SK-N-SH (cell line): ENCODE measurements around the gene TRPM8. TPM values are rescaled to one million over a fixed set of nuclear protein-coding genes. Genes with fewer than 3 reads are reported as not detected.
A peak's percentile ranks its signal among the peaks of the same experiment; 100 is the strongest.

ENCODE experiments used
- CTCF ChIA-PET: fragments of 300-600, 350-600 bp; formaldehyde crosslinking; extraction: SDS; loops from one replicate; lab custom pipeline; 2021; lab: Yijun Ruan, JAX
- POLR2A ChIA-PET: fragments of 350-600 bp; sonication (Branson Sonifier 250); formaldehyde crosslinking; extraction: SDS; loops from one replicate; lab custom pipeline; 2020; ENCODE audit warnings: antibody characterized with exemption, inconsistent platforms; lab: Yijun Ruan, JAX
- DNase-seq: peaks from one replicate; pipeline ENCODE4 v3.0.0; 2012
- H2AFZ ChIP-seq: fragments of 200-600 bp; sonication (generic); 2 replicates; pipeline ENCODE4 v1.8.1; 2016; ENCODE audit warnings: antibody characterized with exemption, mild to moderate bottlenecking, low read depth
- H3F3A ChIP-seq: fragments of 200-600 bp; sonication (generic); replicated peaks from 2 replicates; pipeline ENCODE3; 2016; ENCODE audit warnings: antibody characterized with exemption, mild to moderate bottlenecking; ENCODE audit not compliant: insufficient read depth
- H3K27ac ChIP-seq, 2 experiments: fragments of 200-500 bp in 1 of 2; fragments of 200-600 bp in 1 of 2; sonication (Bioruptor generic) in 1 of 2; sonication (generic), shearing (Covaris generic) in 1 of 2; 2 replicates each; pipeline versions ENCODE4 v1.5.1 to v1.6.1; 2014 to 2016; ENCODE audit warnings: low read depth in 2 of 2, inconsistent platforms in 1 of 2, low read length in 1 of 2, mild to moderate bottlenecking in 1 of 2, mixed read lengths in 1 of 2
- H3K27me3 ChIP-seq: fragments of 200-600 bp; sonication (generic), shearing (Covaris generic); 2 replicates; pipeline ENCODE4 v1.6.1; 2016; ENCODE audit warnings: mixed run types; ENCODE audit not compliant: insufficient read depth
- H3K36me3 ChIP-seq, 2 experiments: fragments of 200-500 bp in 1 of 2; fragments of 200-600 bp in 1 of 2; sonication (Bioruptor generic) in 1 of 2; sonication (generic) in 1 of 2; replicated peaks in 1 of 2; 2 replicates each; pipeline versions ENCODE3 to v1.5.1; 2014 to 2016; ENCODE audit warnings: low read length in 1 of 2, mild to moderate bottlenecking in 1 of 2; ENCODE audit not compliant: insufficient read depth in 2 of 2, control insufficient read depth in 1 of 2
- H3K4me1 ChIP-seq, 2 experiments: fragments of 200-500 bp in 1 of 2; fragments of 200-600 bp in 1 of 2; sonication (Bioruptor generic) in 1 of 2; sonication (generic), shearing (Covaris generic) in 1 of 2; 2 replicates each; pipeline versions ENCODE4 v1.5.1 to v1.6.1; 2014 to 2016; ENCODE audit warnings: low read depth in 1 of 2, low read length in 1 of 2, mixed run types in 1 of 2; ENCODE audit not compliant: insufficient read depth in 2 of 2, control insufficient read depth in 1 of 2
- H3K4me2 ChIP-seq: fragments of 200-600 bp; sonication (generic), shearing (Covaris generic); 2 replicates; pipeline ENCODE4 v1.6.1; 2017; ENCODE audit warnings: mixed run types
- H3K4me3 ChIP-seq, 2 experiments: fragments of 200-500 bp in 1 of 2; fragments of 200-600 bp in 1 of 2; sonication (Bioruptor generic) in 1 of 2; sonication (generic), shearing (Covaris generic) in 1 of 2; 2 replicates each; pipeline versions ENCODE4 v1.5.1 to v1.8.1; 2014 to 2016; ENCODE audit warnings: low read depth in 2 of 2, inconsistent platforms in 1 of 2, low read length in 1 of 2, mild to moderate bottlenecking in 1 of 2, mixed read lengths in 1 of 2, moderate library complexity in 1 of 2
- H3K79me2 ChIP-seq: fragments of 200-600 bp; sonication (generic); 2 replicates; pipeline ENCODE4 v1.8.1; 2017; ENCODE audit warnings: mild to moderate bottlenecking; ENCODE audit not compliant: insufficient read depth
- H3K9ac ChIP-seq: fragments of 200-600 bp; sonication (generic); 2 replicates; pipeline ENCODE4 v1.6.1; 2017; ENCODE audit warnings: mixed run types
- H3K9me2 ChIP-seq: fragments of 200-600 bp; sonication (generic); 2 replicates; pipeline ENCODE4 v1.6.1; 2017; ENCODE audit warnings: mixed run types
- H3K9me3 ChIP-seq: fragments of 200-600 bp; sonication (generic); 2 replicates; pipeline ENCODE4 v1.6.1; 2017; ENCODE audit warnings: mixed run types, mild to moderate bottlenecking, moderate library complexity
- H4K20me1 ChIP-seq: fragments of 200-600 bp; sonication (generic); 2 replicates; pipeline ENCODE4 v1.6.1; 2017; ENCODE audit warnings: mild to moderate bottlenecking, mixed run types; ENCODE audit not compliant: insufficient read depth
- CHD2 ChIP-seq: fragments of 150-350 bp; IDR thresholded peaks from 2 replicates; pipeline ENCODE4 v1.6.1; 2018; ENCODE audit warnings: low read length; ENCODE audit not compliant: partially characterized antibody
- ELF1 ChIP-seq: IDR thresholded peaks from 2 replicates; pipeline ENCODE4 v1.4.0; 2012
- EP300 ChIP-seq, 2 experiments: IDR thresholded peaks; 2 replicates each; pipeline versions ENCODE4 v1.4.0 to v1.6.1; 2012; ENCODE audit warnings: borderline replicate concordance in 1 of 2, low read depth in 1 of 2, low read length in 1 of 2
- EZH2phosphoT487 ChIP-seq: fragments of 200-600 bp; sonication (generic); IDR thresholded peaks from 2 replicates; pipeline ENCODE4 v1.6.1; 2017; ENCODE audit warnings: low read depth, mixed run types, mild to moderate bottlenecking, antibody characterized with exemption, moderate library complexity, borderline replicate concordance
- FOSL2 ChIP-seq: IDR thresholded peaks from 2 replicates; pipeline ENCODE4 v1.4.0; 2012; ENCODE audit warnings: low read depth, mild to moderate bottlenecking, moderate library complexity, borderline replicate concordance
- FOXM1 ChIP-seq: IDR thresholded peaks from 2 replicates; pipeline ENCODE4 v1.4.0; 2012; ENCODE audit warnings: low read depth, mild to moderate bottlenecking
- GATA2 ChIP-seq: sonication (generic); formaldehyde crosslinking; IDR thresholded peaks from 2 replicates; pipeline ENCODE4 v1.5.0; 2020; ENCODE audit warnings: mild to moderate bottlenecking, missing genetic modification reagents
- JUND ChIP-seq: IDR thresholded peaks from 2 replicates; pipeline ENCODE4 v1.4.0; 2012
- MXI1 ChIP-seq: IDR thresholded peaks from 2 replicates; pipeline ENCODE4 v1.6.1; 2012; ENCODE audit warnings: mild to moderate bottlenecking, low read depth, low read length, improper control_type of control experiment
- POLR2AphosphoS5 ChIP-seq: IDR thresholded peaks from 2 replicates; pipeline ENCODE4 v1.6.1; 2012; ENCODE audit warnings: low read depth, low read length
- RCOR1 ChIP-seq: fragments of 150-350 bp; IDR thresholded peaks from 2 replicates; pipeline ENCODE4 v1.6.1; 2017; ENCODE audit warnings: antibody characterized with exemption, low read length
- RXRA ChIP-seq: IDR thresholded peaks from 2 replicates; pipeline ENCODE4 v1.4.0; 2012; ENCODE audit warnings: low read depth, mild to moderate bottlenecking, borderline replicate concordance
- SIN3A ChIP-seq: IDR thresholded peaks from 2 replicates; pipeline ENCODE4 v1.6.1; 2012; ENCODE audit warnings: low read depth, mild to moderate bottlenecking, low read length, moderate library complexity, borderline replicate concordance
- SMC3 ChIP-seq: IDR thresholded peaks from 2 replicates; pipeline ENCODE4 v1.6.1; 2012; ENCODE audit warnings: low read depth, low read length, improper control_type of control experiment
- TAF1 ChIP-seq: IDR thresholded peaks from 2 replicates; pipeline ENCODE4 v1.6.1; 2012; ENCODE audit warnings: low read depth, mild to moderate bottlenecking, low read length, moderate library complexity, borderline replicate concordance
- TCF12 ChIP-seq: IDR thresholded peaks from 2 replicates; pipeline ENCODE4 v1.4.0; 2012
- TEAD4 ChIP-seq: IDR thresholded peaks from 2 replicates; pipeline ENCODE4 v1.4.0; 2012; ENCODE audit warnings: mild to moderate bottlenecking, borderline replicate concordance; ENCODE audit not compliant: insufficient read depth
- WGBS: methylation state at CpG from one replicate; pipeline ENCODE4 v1.1.6; 2017; ENCODE audit warnings: low lambda C conversion rate; 5-methylcytosine and 5-hydroxymethylcytosine counted together
- polyA plus RNA-seq, 3 experiments: library from polyadenylated mRNA; depleted of rRNA; stranded (reverse); fragments of >200 nt; gene quantifications; 2 replicates each; pipeline ENCODE4 v1.2.3, GENCODE V29; 2012
- TF ChIP-seq, protein P1 (sequence below): IDR thresholded peaks from 2 replicates; pipeline ENCODE4 v1.4.0; 2012; ENCODE audit warnings: low read depth, borderline replicate concordance
- TF ChIP-seq, protein P2 (sequence below): IDR thresholded peaks from 2 replicates; pipeline ENCODE4; 2012
- TF ChIP-seq, protein P3 (sequence below): IDR thresholded peaks from 2 replicates; pipeline ENCODE4 v1.6.1; 2012; ENCODE audit warnings: mild to moderate bottlenecking, low read depth, low read length, moderate library complexity

Gene TRPM8
- polyA plus RNA-seq, 1 of the 3 experiments (the other 2 are of a cell fraction) = 0.85 TPM

DNA sequence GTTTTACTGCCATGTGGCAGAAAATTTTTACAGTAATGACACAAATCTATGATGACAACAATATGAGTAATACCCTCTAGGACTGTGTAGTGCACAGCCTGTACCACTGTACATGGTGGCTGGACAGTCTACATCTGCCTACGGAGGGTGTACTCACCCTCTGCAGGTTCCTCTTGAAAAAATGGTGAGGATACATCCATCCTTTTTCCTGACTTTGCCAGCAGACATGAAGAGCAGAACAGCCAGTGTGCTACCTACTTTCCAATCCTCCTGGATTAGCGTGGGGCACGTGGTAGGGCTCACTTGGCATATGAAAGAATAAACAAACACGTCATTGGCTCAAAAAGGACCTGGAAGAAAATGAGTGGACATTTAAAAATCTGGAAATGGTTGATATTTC is 62.6 kb downstream of the TRPM8 start:
- TF ChIP-seq TCF12 = 0 out of 2 replicates have a peak, but pooled peaks have one; percentile 8
- no peak for TF ChIP-seq RXRA
- TF ChIP-seq JUND = no peak
- TF ChIP-seq FOSL2 = peak; percentile 28; the same call in 1 of the 2 replicates
- TF ChIP-seq EZH2phosphoT487 = no peak
- TF ChIP-seq, protein P1, sequence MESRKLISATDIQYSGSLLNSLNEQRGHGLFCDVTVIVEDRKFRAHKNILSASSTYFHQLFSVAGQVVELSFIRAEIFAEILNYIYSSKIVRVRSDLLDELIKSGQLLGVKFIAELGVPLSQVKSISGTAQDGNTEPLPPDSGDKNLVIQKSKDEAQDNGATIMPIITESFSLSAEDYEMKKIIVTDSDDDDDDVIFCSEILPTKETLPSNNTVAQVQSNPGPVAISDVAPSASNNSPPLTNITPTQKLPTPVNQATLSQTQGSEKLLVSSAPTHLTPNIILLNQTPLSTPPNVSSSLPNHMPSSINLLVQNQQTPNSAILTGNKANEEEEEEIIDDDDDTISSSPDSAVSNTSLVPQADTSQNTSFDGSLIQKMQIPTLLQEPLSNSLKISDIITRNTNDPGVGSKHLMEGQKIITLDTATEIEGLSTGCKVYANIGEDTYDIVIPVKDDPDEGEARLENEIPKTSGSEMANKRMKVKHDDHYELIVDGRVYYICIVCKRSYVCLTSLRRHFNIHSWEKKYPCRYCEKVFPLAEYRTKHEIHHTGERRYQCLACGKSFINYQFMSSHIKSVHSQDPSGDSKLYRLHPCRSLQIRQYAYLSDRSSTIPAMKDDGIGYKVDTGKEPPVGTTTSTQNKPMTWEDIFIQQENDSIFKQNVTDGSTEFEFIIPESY = no peak
- no peak for TF ChIP-seq POLR2AphosphoS5
- no peak for TF ChIP-seq ELF1
- no peak for TF ChIP-seq RCOR1
- TF ChIP-seq TEAD4 = no peak
- TF ChIP-seq EP300 (IDR thresholded peaks at IDR 0.05; ENCODE audit: borderline replicate concordance in 1 of 2, low read depth in 1 of 2, low read length in 1 of 2) = no peak
- TF ChIP-seq, protein P2, sequence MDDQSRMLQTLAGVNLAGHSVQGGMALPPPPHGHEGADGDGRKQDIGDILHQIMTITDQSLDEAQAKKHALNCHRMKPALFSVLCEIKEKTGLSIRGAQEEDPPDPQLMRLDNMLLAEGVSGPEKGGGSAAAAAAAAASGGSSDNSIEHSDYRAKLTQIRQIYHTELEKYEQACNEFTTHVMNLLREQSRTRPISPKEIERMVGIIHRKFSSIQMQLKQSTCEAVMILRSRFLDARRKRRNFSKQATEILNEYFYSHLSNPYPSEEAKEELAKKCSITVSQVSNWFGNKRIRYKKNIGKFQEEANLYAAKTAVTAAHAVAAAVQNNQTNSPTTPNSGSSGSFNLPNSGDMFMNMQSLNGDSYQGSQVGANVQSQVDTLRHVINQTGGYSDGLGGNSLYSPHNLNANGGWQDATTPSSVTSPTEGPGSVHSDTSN = peak; percentile 65
- no peak for TF ChIP-seq SIN3A
- H3K27me3 ChIP-seq = no peaks in the 10 kb centered on the region
- no peaks in the 10 kb centered on the region for H3K79me2 ChIP-seq
- H3K27ac ChIP-seq = no peak overlapping the region
- DNase-seq = no peak
- H3K9me2 ChIP-seq = no peaks in the 10 kb centered on the region
- no peak overlapping the region for H2AFZ ChIP-seq
- H3K4me3 ChIP-seq = no peak overlapping the region
- 88% methylated on average over 4 of the region's 4 CpGs for WGBS
- no peaks in the 10 kb centered on the region for H3K9me3 ChIP-seq
- H3K36me3 ChIP-seq = no peaks in the 10 kb centered on the region
- POLR2A ChIA-PET = no interaction called here
- no peak overlapping the region for H3K4me2 ChIP-seq
- H4K20me1 ChIP-seq = no peaks in the 10 kb centered on the region
- CTCF ChIA-PET = interaction anchor here (0.8 to 1.3 kb wide), 2 partner anchors 523 to 565 kb away, joined by 3 to 4 read pairs; no protein-coding TSS in a partner anchor
- H3K4me1 ChIP-seq = peaks cover 3 to 35% of the 10 kb centered on the region in 2 experiments
- H3F3A ChIP-seq = peaks cover 15% of the 10 kb centered on the region
- H3K9ac ChIP-seq = no peak overlapping the region

DNA sequence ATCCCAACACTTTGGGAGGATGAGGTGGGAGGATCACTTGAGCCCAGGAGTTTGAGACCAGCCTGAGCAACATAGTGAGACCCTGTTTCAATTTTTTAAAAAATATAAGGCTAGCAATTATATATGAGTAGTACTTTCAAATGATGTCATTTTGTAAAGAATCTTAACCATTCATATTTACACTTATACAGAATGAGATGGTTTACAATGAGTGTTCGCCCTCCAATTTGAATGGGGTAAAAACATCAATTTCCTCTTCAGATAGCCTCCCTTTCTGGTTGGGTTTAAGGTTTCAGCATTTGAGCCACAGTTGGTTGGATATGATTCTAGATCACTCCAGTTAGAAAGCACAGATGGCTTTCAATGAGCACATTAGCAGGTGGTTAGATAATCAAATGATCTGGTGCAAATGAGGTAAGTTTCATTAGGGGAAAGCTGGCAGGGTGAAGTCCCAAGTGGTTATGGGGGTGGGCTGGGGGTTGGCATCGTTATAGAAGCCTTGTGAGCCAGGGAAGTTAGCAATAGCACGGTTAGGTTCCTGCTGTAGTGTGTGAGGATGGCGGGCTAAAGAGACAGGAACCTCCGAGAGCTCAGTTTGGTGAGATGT is 63.9 kb downstream of the TRPM8 start:
- no peaks in the 10 kb centered on the region for H3K79me2 ChIP-seq
- H3F3A ChIP-seq = peaks cover 15% of the 10 kb centered on the region
- no peak overlapping the region for H3K9ac ChIP-seq
- H3K27ac ChIP-seq = peak overlapping the region in 1 of 2 experiments; percentile 89; a peak in 2 of 4 replicates
- DNase-seq = no peak
- no peaks in the 10 kb centered on the region for H3K36me3 ChIP-seq
- H3K4me3 ChIP-seq = no peak overlapping the region
- ChIA-PET CTCF (interaction anchor here (0.7 to 1.5 kb wide), 3 partner anchors 19 to 564 kb away, joined by 3 to 9 read pairs (median 3); no protein-coding TSS in a partner anchor), POLR2A (no interaction called here)
- WGBS = 93% methylated on average over 5 of the region's 5 CpGs
- H2AFZ ChIP-seq = no peak overlapping the region
- H3K9me2 ChIP-seq = no peaks in the 10 kb centered on the region
- H4K20me1 ChIP-seq = no peaks in the 10 kb centered on the region
- TF ChIP-seq SMC3 = no peak
- no peak for TF ChIP-seq POLR2AphosphoS5
- TF ChIP-seq MXI1 = no peak
- no peak for TF ChIP-seq RXRA
- no peak for TF ChIP-seq TAF1
- TF ChIP-seq CHD2 = no peak
- no peak for TF ChIP-seq JUND
- TF ChIP-seq FOXM1 = no peak
- TF ChIP-seq EZH2phosphoT487 = no peak
- TF ChIP-seq, protein P3, sequence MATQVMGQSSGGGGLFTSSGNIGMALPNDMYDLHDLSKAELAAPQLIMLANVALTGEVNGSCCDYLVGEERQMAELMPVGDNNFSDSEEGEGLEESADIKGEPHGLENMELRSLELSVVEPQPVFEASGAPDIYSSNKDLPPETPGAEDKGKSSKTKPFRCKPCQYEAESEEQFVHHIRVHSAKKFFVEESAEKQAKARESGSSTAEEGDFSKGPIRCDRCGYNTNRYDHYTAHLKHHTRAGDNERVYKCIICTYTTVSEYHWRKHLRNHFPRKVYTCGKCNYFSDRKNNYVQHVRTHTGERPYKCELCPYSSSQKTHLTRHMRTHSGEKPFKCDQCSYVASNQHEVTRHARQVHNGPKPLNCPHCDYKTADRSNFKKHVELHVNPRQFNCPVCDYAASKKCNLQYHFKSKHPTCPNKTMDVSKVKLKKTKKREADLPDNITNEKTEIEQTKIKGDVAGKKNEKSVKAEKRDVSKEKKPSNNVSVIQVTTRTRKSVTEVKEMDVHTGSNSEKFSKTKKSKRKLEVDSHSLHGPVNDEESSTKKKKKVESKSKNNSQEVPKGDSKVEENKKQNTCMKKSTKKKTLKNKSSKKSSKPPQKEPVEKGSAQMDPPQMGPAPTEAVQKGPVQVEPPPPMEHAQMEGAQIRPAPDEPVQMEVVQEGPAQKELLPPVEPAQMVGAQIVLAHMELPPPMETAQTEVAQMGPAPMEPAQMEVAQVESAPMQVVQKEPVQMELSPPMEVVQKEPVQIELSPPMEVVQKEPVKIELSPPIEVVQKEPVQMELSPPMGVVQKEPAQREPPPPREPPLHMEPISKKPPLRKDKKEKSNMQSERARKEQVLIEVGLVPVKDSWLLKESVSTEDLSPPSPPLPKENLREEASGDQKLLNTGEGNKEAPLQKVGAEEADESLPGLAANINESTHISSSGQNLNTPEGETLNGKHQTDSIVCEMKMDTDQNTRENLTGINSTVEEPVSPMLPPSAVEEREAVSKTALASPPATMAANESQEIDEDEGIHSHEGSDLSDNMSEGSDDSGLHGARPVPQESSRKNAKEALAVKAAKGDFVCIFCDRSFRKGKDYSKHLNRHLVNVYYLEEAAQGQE = no peak
- TF ChIP-seq RCOR1 = no peak
- TF ChIP-seq GATA2 (CRISPR knock-in tag) = no peak
- peaks cover 3 to 35% of the 10 kb centered on the region in 2 experiments for H3K4me1 ChIP-seq
- H3K27me3 ChIP-seq = no peaks in the 10 kb centered on the region
- H3K9me3 ChIP-seq = no peaks in the 10 kb centered on the region
- 0 out of 2 replicates have a peak overlapping the region, but pooled peaks have one; percentile 48 for H3K4me2 ChIP-seq
